ENCODE measurements around the gene SCN8A. TPM values are rescaled to one million over a fixed set of nuclear protein-coding genes. Genes with fewer than 3 reads are reported as not detected.
"Not testable (repeated sequence)": the region's sequence is repeated elsewhere in the genome, so short reads cannot be mapped to it uniquely, and the experiment has no call there.

The SCN8A gene
- 0.13 TPM for total RNA-seq
- long read RNA-seq, result 0 reads

GRCh38 chr12:51591016-51591901 is at the start of gene SCN8A:
TSS of gene SCN8A (plus strand) at chr12:51591233. CDS start at chr12:51662818, 71,585 bp downstream.
- peak; percentile 31 for ATAC-seq (ENCODE audit: poor library complexity)
- intact Hi-C loops (cut with DNase I), result no loop called here
- DNase-seq, result peak; percentile 53

DNA sequence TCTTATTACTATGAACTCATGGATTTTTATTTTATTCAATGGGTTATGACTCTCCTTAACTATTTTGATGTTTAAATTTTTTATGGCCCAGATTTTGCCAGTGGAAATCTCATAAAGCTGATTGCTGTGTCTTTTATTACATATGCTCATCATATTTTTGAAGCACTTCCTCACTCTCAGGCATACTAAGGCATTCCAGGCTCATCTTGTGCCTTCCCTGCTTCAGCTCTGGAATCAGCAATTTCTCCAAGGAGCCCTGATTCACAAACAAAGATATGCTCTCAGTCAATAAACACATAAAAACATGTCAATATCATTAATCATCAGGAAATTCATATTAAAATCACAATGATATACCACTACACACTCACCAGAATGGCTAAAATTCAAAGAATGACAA is 44.9 kb upstream of the SCN8A start:
- no peak for DNase-seq
- intact Hi-C loops (cut with DNase I), result no loop called here
- ATAC-seq (ENCODE audit: poor library complexity), result no peak

GRCh38 chr12:51547606-51548005 is 43.4 kb upstream of the SCN8A start:
- DNase-seq (no peak), ATAC-seq (ENCODE audit: poor library complexity) (no peak)
- intact Hi-C loops (cut with DNase I), result no loop called here

GRCh38 chr12:51548241-51548640 is 42.8 kb upstream of the SCN8A start:
- ATAC-seq (ENCODE audit: poor library complexity) (no peak), DNase-seq (no peak)
- intact Hi-C loops (cut with DNase I), result no loop called here

DNA sequence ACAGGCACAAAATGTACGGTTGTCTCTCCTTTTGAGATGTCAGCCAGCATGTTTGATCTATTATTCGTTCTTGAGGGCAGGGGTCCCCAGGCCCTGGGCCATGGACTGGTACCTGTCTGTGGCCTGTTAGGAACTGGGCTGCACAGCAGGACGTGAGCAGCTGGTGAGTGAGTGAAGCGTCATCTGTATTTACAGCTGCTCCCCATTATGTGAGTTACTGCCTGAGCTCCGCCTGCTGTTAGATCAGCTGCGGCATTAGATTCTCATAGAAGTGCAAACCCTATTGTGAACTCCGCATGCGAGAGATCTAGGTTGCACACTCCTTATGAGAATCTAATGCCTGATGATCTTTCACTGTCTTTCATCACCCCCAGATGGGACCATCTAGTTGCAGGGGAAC is 41.4 kb upstream of the SCN8A start:
- no peak for ATAC-seq (ENCODE audit: poor library complexity)
- intact Hi-C loops (cut with DNase I), result no loop called here
- DNase-seq, result no peak

GRCh38 chr12:51568271-51569032 is 22.6 kb upstream of the SCN8A start:
- intact Hi-C loops (cut with DNase I); ATAC-seq (ENCODE audit: poor library complexity): not testable (repeated sequence)

DNA sequence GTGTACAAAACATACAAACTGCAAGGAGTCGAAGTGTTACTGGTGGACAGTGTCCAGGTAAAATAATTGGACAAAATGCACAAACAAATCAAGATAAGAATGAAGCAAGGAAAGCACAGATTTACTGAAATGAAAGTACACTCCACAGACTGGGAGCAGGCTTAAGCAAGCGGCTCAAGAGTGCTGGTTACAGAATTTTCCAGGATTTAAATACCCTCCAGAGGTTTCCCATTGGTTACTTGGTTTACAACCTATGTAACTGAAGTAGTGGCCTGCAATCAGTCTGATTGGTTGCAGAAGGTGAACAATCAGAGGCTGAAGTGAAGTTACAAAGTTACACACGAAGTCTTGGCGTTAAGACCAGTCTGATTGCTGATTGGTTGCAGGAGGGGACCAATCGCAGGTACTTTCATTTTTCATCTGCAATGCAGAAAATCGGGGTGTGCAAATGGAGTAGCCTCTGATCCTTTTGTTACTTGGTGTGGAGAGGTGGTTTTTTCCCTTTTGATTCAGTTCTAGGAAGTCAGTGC is 11.6 kb upstream of the SCN8A start:
- intact Hi-C loops (cut with DNase I), result no loop called here
- DNase-seq (no peak), ATAC-seq (ENCODE audit: poor library complexity) (no peak)

More at GRCh38 chr12:51568271-51569032, 22.6 kb upstream of the SCN8A start:
- DNase-seq, result not testable (repeated sequence)

GRCh38 chr12:51589060-51589459 is 2.0 kb upstream of the SCN8A start:
- no peak for DNase-seq
- intact Hi-C loops (cut with DNase I), result no loop called here
- ATAC-seq (ENCODE audit: poor library complexity), result no peak

- intact Hi-C loops (cut with DNase I), result no loop called here
- ATAC-seq (ENCODE audit: poor library complexity), result no peak
- DNase-seq, result no peak
Observed at GRCh38 chr12:51589557-51590176, 1.4 kb upstream of the SCN8A start.

DNA sequence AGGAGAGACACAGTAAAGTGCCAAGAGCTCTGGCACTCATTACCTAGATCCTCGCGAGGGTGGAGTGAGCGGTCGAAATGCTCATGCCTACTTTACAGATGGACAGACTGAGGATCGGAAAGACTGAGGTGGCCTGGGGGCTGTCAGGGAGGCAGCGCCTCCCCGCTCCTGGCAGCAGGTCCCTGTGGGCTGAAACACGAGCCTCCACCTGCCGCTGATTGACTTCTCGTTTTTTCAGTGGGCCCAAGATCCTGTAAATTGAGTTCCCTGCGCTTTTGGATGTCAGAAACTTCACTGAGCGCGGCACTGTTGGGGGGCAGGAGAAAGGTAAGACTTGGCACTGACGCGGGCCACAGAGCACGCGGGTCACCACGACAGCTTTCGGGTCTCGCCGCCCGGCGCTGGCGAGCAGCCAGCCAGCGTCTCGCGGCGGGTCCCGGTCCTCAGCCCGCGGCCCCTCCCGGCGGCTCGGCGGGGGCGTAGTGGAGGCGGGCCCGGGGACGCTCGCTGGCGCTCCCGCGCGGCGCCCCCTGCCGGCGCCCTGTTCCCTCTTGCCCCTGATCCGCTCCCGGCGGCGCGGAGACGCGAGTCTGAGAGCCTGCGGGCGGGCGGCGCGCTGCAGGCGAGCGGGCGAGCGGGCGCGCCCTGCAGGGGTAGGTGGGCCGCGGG is 552 bp upstream of the SCN8A start:
- peak; percentile 83 for ATAC-seq (ENCODE audit: poor library complexity)

GRCh38 chr12:51592034-51592705 is 1.1 kb downstream of the SCN8A start:
- intact Hi-C loops (cut with DNase I), result no loop called here
- ATAC-seq (ENCODE audit: poor library complexity), result no peak
- DNase-seq, result no peak

More for the DNA sequence above, 552 bp upstream of the SCN8A start:
- peak; percentile 77 for DNase-seq
- intact Hi-C loops (cut with DNase I), result no loop called here

DNA sequence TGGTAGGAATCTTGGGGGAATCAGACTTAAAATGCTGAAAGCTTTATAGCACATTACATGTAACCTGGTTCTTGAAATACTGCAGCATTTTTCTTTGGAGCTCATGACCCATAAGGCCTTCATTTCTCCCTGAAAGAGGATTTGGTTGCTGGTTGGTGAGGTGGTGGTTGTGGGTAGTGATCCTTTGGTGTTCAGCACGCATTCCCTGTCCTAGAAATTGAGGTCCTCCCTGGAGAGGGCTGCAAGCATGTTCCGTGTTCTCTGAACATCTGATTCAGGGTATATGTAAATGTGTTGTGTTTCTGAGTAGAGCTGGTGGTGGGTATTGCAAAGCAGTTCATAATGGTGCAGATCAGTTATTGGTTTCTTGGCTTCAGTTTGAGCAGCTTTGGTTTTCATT is 2.0 kb downstream of the SCN8A start:
- ATAC-seq (ENCODE audit: poor library complexity) (no peak), DNase-seq (no peak)
- intact Hi-C loops (cut with DNase I), result no loop called here

GRCh38 chr12:51593539-51593938 is 2.5 kb downstream of the SCN8A start:
- DNase-seq, result no peak
- intact Hi-C loops (cut with DNase I), result no loop called here
- no peak for ATAC-seq (ENCODE audit: poor library complexity)

- ATAC-seq (ENCODE audit: poor library complexity) (no peak), DNase-seq (no peak)
- intact Hi-C loops (cut with DNase I), result no loop called here
Observed at GRCh38 chr12:51598156-51598555, 7.1 kb downstream of the SCN8A start.

DNA sequence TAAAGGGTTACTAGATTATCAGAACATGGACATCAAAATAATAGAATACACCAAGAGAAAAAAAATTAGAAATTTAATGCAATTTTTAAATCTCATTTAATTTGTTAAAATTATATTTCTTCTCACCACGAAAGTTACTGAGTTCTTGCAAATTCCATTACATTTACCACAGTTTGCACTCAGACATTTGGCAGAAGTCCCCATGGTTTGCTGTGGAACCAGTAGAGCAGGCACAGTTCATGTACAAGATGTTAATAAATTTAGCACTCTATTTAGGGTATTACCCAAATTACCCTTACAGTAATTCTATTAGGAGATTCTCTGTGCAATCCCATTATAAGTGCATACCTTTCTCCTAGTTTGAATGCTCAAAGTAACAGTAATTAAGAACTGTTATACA is 9.7 kb downstream of the SCN8A start:
- ATAC-seq (ENCODE audit: poor library complexity) (no peak), DNase-seq (no peak)
- intact Hi-C loops (cut with DNase I), result no loop called here

GRCh38 chr12:51601241-51601640 is 10.2 kb downstream of the SCN8A start:
- no peak for ATAC-seq (ENCODE audit: poor library complexity)

GRCh38 chr12:51605896-51606295 is 14.9 kb downstream of the SCN8A start:
- DNase-seq; intact Hi-C loops (cut with DNase I); ATAC-seq (ENCODE audit: poor library complexity): not testable (repeated sequence)

More at GRCh38 chr12:51601241-51601640, 10.2 kb downstream of the SCN8A start:
- DNase-seq, result no peak
- intact Hi-C loops (cut with DNase I), result no loop called here

DNA sequence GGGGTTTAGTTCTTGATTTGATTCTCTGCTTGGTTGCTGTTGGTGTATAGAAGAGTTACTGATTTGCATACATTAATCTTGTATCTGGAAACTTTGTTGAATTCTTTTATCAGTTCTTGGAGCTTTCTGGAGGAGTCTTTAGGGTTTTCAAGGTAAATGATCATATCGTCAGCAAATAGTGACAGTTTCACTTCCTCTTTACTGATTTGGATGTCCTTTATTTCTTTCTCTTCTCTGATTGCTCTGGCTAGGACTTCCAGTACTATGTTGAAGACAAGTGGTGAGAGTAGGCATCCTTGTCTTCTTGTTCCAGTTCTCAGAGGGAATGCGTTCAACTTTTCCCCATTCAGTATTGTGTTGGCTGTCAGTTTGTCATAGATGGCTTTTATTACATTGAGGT is 16.2 kb downstream of the SCN8A start:
- DNase-seq; ATAC-seq (ENCODE audit: poor library complexity); intact Hi-C loops (cut with DNase I): not testable (repeated sequence)
